Naive thymus-derived CD4-positive, alpha-beta T cell (primary cell): Measurements from ENCODE around the gene PCP4. TPM values are rescaled to one million over a fixed set of nuclear protein-coding genes. Genes with fewer than 3 reads are reported as not detected.

Experiments
- ATAC-seq: fragments of 150-1000 bp; cut with Tn5 transposase; 2 replicates; pipeline ENCODE4 v1.10.0; 2021; ENCODE audit warnings: mild to moderate bottlenecking, moderate library complexity
- CTCF ChIA-PET: fragments of 350-600 bp; sonication (Branson Sonifier 250); formaldehyde crosslinking; loops from one replicate; lab custom pipeline; 2021; ENCODE audit warnings: antibody characterized with exemption; lab: Charles Lee
- POLR2A ChIA-PET: fragments of 350-600 bp; sonication (Branson Sonifier 250); formaldehyde crosslinking; loops from one replicate; lab custom pipeline; 2021; ENCODE audit warnings: antibody characterized with exemption, inconsistent platforms; lab: Charles Lee
- DNase-seq, 9 donors: peaks; one replicate each; pipeline versions ENCODE4 v3.0.0 to v3.0.0-alpha.2; 2020 to 2022; ENCODE audit warnings: mixed read lengths in 1 of 9
- H3K27ac ChIP-seq: one replicate; pipeline ENCODE4 v1.7.0; 2013; ENCODE audit warnings: mild to moderate bottlenecking, low read depth, low read length, moderate library complexity
- H3K27me3 ChIP-seq, 2 donors: one replicate each; pipeline ENCODE4 v1.7.0; 2013; ENCODE audit warnings: low read length in 2 of 2, mild to moderate bottlenecking in 2 of 2, moderate library complexity in 2 of 2; ENCODE audit not compliant: control insufficient read depth in 2 of 2, insufficient read depth in 2 of 2
- H3K36me3 ChIP-seq, 3 experiments: 1 replicate in 2 of 3; 2 replicates in 1 of 3; pipeline ENCODE4 v1.7.0; 2013; ENCODE audit warnings: low read length in 3 of 3, mild to moderate bottlenecking in 3 of 3, moderate library complexity in 1 of 3; ENCODE audit not compliant: insufficient read depth in 3 of 3, control insufficient read depth in 2 of 3
- H3K4me1 ChIP-seq, 2 donors: one replicate each; pipeline ENCODE4 v1.7.0; 2013; ENCODE audit warnings: low read length in 2 of 2, mild to moderate bottlenecking in 2 of 2, moderate library complexity in 1 of 2; ENCODE audit not compliant: control insufficient read depth in 2 of 2, insufficient read depth in 2 of 2
- H3K4me3 ChIP-seq: 2 replicates; pipeline ENCODE4 v1.7.0; 2013; ENCODE audit warnings: mild to moderate bottlenecking, low read length
- H3K9me3 ChIP-seq, 3 experiments: 1 replicate in 2 of 3; 2 replicates in 1 of 3; pipeline ENCODE4 v1.7.0; 2013; ENCODE audit warnings: low read length in 3 of 3; ENCODE audit not compliant: control insufficient read depth in 2 of 3
- H3K27ac Mint-ChIP-seq, 9 donors: one replicate each; pipeline ENCODE4 v1.8.0; 2020 to 2022; ENCODE audit warnings: mixed read lengths in 9 of 9, mild to moderate bottlenecking in 8 of 9, moderate library complexity in 5 of 9, inconsistent platforms in 2 of 9
- H3K27me3 Mint-ChIP-seq, 5 donors: one replicate each; pipeline ENCODE4 v1.8.0; 2021 to 2022; ENCODE audit warnings: mixed read lengths in 5 of 5, mild to moderate bottlenecking in 1 of 5
- H3K36me3 Mint-ChIP-seq, 5 donors: one replicate each; pipeline ENCODE4 v1.8.0; 2020 to 2022; ENCODE audit warnings: mixed read lengths in 5 of 5, mild to moderate bottlenecking in 3 of 5, inconsistent platforms in 1 of 5
- H3K4me1 Mint-ChIP-seq, 7 donors: one replicate each; pipeline ENCODE4 v1.8.0; 2020 to 2022; ENCODE audit warnings: mixed read lengths in 7 of 7, mild to moderate bottlenecking in 3 of 7, inconsistent platforms in 1 of 7
- H3K4me3 Mint-ChIP-seq, 10 donors: one replicate each; pipeline ENCODE4 v1.8.0; 2020 to 2022; ENCODE audit warnings: mild to moderate bottlenecking in 10 of 10, mixed read lengths in 10 of 10, moderate library complexity in 6 of 10, inconsistent platforms in 2 of 10
- H3K9me3 Mint-ChIP-seq, 11 donors: one replicate each; pipeline ENCODE4 v1.8.0; 2020 to 2022; ENCODE audit warnings: mixed read lengths in 11 of 11, mild to moderate bottlenecking in 4 of 11, inconsistent platforms in 1 of 11, moderate library complexity in 1 of 11
- intact Hi-C, 2 donors: fragments of 100-400 bp; cut with micrococcal nuclease; formaldehyde crosslinking; loops; one replicate each; pipeline ENCODE4 v1.15.1; 2023
- polyA plus RNA-seq, 2 donors: library from polyadenylated mRNA; unstranded; fragments of 300-500 nt; fragmentation: Illumina TruSeq; gene quantifications; one replicate each; pipeline ENCODE4 v1.2.3, GENCODE V29; 2021
- total RNA-seq, 6 experiments: library from RNA in 5 of 6; stranded (reverse) in 5 of 6; gene quantifications; 1 replicate in 5 of 6; 2 replicates in 1 of 6; pipeline ENCODE4 v1.2.3 and lab custom pipeline; 2021 to 2026

Gene PCP4
- total and polyA plus RNA-seq, 7 experiments from 2014 or later, result not detected

- no peak for ATAC-seq
- Histone ChIP-seq H3K4me3 (no peak overlapping the region), H3K27me3 (no peaks in the 10 kb centered on the region), H3K4me1 (no peaks in the 10 kb centered on the region), H3K27ac (no peak overlapping the region), H3K36me3 (no peaks in the 10 kb centered on the region), H3K9me3 (no peaks in the 10 kb centered on the region)
- Mint-ChIP-seq H3K4me1 (no peaks in the 10 kb centered on the region), H3K9me3 (peaks cover 0 to 7% (median 2%) of the 10 kb centered on the region in 11 donors), H3K36me3 (no peaks in the 10 kb centered on the region), H3K27me3 (peaks cover 0 to 32% (median 0%) of the 10 kb centered on the region in 5 donors), H3K4me3 (no peak overlapping the region), H3K27ac (no peak overlapping the region)
- intact Hi-C loops, result no loop called here
- ChIA-PET CTCF (no interaction called here), POLR2A (interaction anchor here (0.7 kb wide), 1 partner anchor 639 kb away, joined by 3 read pairs; no protein-coding TSS in a partner anchor)
- no peak for DNase-seq
Observed at GRCh38 chr21:39927304-39927886, 60.2 kb downstream of the PCP4 start.

GRCh38 chr21:39932335-39932734 lies 65.1 kb downstream of the PCP4 start:
- H3K27me3 ChIP-seq, result no peaks in the 10 kb centered on the region
- H3K4me1 Mint-ChIP-seq, result no peaks in the 10 kb centered on the region
- H3K9me3 Mint-ChIP-seq, result peaks cover 0 to 9% (median 4%) of the 10 kb centered on the region in 11 donors
- no peak overlapping the region for H3K27ac ChIP-seq
- ATAC-seq, result no peak
- H3K27me3 Mint-ChIP-seq, result peaks cover 0 to 9% (median 0%) of the 10 kb centered on the region in 5 donors
- CTCF ChIA-PET, result no interaction called here
- no peaks in the 10 kb centered on the region for H3K36me3 Mint-ChIP-seq
- DNase-seq, result no peak
- no peaks in the 10 kb centered on the region for H3K36me3 ChIP-seq
- no peak overlapping the region for H3K4me3 Mint-ChIP-seq
- no peaks in the 10 kb centered on the region for H3K9me3 ChIP-seq
- no peaks in the 10 kb centered on the region for H3K4me1 ChIP-seq
- no peak overlapping the region for H3K4me3 ChIP-seq
- H3K27ac Mint-ChIP-seq, result no peak overlapping the region
- POLR2A ChIA-PET, result no interaction called here
- intact Hi-C loops, result no loop called here

GRCh38 chr21:39934895-39935294 lies 67.7 kb downstream of the PCP4 start:
- H3K27me3 Mint-ChIP-seq, result peaks cover 0 to 5% (median 0%) of the 10 kb centered on the region in 5 donors
- ATAC-seq (no peak), DNase-seq (no peak)
- H3K36me3 ChIP-seq, result no peaks in the 10 kb centered on the region
- CTCF ChIA-PET, result no interaction called here
- H3K4me1 Mint-ChIP-seq, result no peaks in the 10 kb centered on the region
- no peak overlapping the region for H3K4me3 Mint-ChIP-seq
- intact Hi-C loops, result no loop called here
- H3K9me3 ChIP-seq, result no peaks in the 10 kb centered on the region
- POLR2A ChIA-PET, result no interaction called here
- no peaks in the 10 kb centered on the region for H3K27me3 ChIP-seq
- H3K4me3 ChIP-seq, result no peak overlapping the region
- no peak overlapping the region for H3K27ac ChIP-seq
- no peaks in the 10 kb centered on the region for H3K4me1 ChIP-seq
- no peaks in the 10 kb centered on the region for H3K36me3 Mint-ChIP-seq
- peaks cover 0 to 11% (median 4%) of the 10 kb centered on the region in 11 donors for H3K9me3 Mint-ChIP-seq
- no peak overlapping the region for H3K27ac Mint-ChIP-seq

- H3K36me3 Mint-ChIP-seq, result no peaks in the 10 kb centered on the region
- H3K27me3 Mint-ChIP-seq, result no peaks in the 10 kb centered on the region
- H3K27ac Mint-ChIP-seq, result no peak overlapping the region
- ATAC-seq, result no peak
- peaks cover 0 to 11% (median 4%) of the 10 kb centered on the region in 11 donors for H3K9me3 Mint-ChIP-seq
- ChIA-PET POLR2A (no interaction called here), CTCF (no interaction called here)
- no peaks in the 10 kb centered on the region for H3K36me3 ChIP-seq
- no peak for DNase-seq
- H3K4me1 Mint-ChIP-seq, result no peaks in the 10 kb centered on the region
- no peak overlapping the region for H3K4me3 ChIP-seq
- no peak overlapping the region for H3K27ac ChIP-seq
- H3K4me3 Mint-ChIP-seq, result no peak overlapping the region
- intact Hi-C loops, result no loop called here
- H3K9me3 ChIP-seq, result no peaks in the 10 kb centered on the region
- H3K27me3 ChIP-seq, result no peaks in the 10 kb centered on the region
- H3K4me1 ChIP-seq, result no peaks in the 10 kb centered on the region
Observed at GRCh38 chr21:39935716-39936115, 68.5 kb downstream of the PCP4 start.

- Mint-ChIP-seq H3K27ac (no peak overlapping the region), H3K4me1 (no peaks in the 10 kb centered on the region), H3K9me3 (peaks cover 0 to 10% (median 0%) of the 10 kb centered on the region in 11 donors), H3K27me3 (peaks cover 0 to 4% (median 0%) of the 10 kb centered on the region in 5 donors), H3K4me3 (no peak overlapping the region), H3K36me3 (no peaks in the 10 kb centered on the region)
- H3K4me1 ChIP-seq, result no peaks in the 10 kb centered on the region
- H3K27me3 ChIP-seq, result no peaks in the 10 kb centered on the region
- ChIA-PET CTCF (no interaction called here), POLR2A (no interaction called here)
- no peak for DNase-seq
- no peak for ATAC-seq
- H3K4me3 ChIP-seq, result no peak overlapping the region
- H3K9me3 ChIP-seq, result no peaks in the 10 kb centered on the region
- no peak overlapping the region for H3K27ac ChIP-seq
- intact Hi-C loops, result no loop called here
- H3K36me3 ChIP-seq, result no peaks in the 10 kb centered on the region
Observed at GRCh38 chr21:39938086-39938625, 70.9 kb downstream of the PCP4 start.

GRCh38 chr21:39946199-39946598 lies 79.0 kb downstream of the PCP4 start:
- Mint-ChIP-seq H3K4me3 (no peak overlapping the region), H3K4me1 (no peaks in the 10 kb centered on the region), H3K9me3 (peaks cover 0 to 39% (median 12%) of the 10 kb centered on the region in 11 donors), H3K36me3 (peaks cover 0 to 3% (median 0%) of the 10 kb centered on the region in 5 donors), H3K27ac (no peak overlapping the region), H3K27me3 (peaks cover 0 to 9% (median 6%) of the 10 kb centered on the region in 5 donors)
- Histone ChIP-seq H3K4me3 (no peak overlapping the region), H3K9me3 (no peaks in the 10 kb centered on the region), H3K4me1 (no peaks in the 10 kb centered on the region), H3K36me3 (no peaks in the 10 kb centered on the region), H3K27ac (no peak overlapping the region), H3K27me3 (no peaks in the 10 kb centered on the region)
- ChIA-PET CTCF (interaction anchor here (0.6 kb wide), 1 partner anchor 237 kb away, joined by 3 read pairs; no protein-coding TSS in a partner anchor), POLR2A (no interaction called here)
- no peak for DNase-seq
- ATAC-seq, result no peak
- intact Hi-C loops, result no loop called here

- no peak for DNase-seq
- no peak overlapping the region for H3K27ac ChIP-seq
- Mint-ChIP-seq H3K9me3 (peaks cover 0 to 45% (median 13%) of the 10 kb centered on the region in 11 donors), H3K27ac (no peak overlapping the region), H3K4me1 (no peaks in the 10 kb centered on the region), H3K27me3 (peaks cover 0 to 13% (median 9%) of the 10 kb centered on the region in 5 donors), H3K4me3 (no peak overlapping the region), H3K36me3 (peaks cover 0 to 3% (median 0%) of the 10 kb centered on the region in 5 donors)
- intact Hi-C loops, result no loop called here
- no peaks in the 10 kb centered on the region for H3K36me3 ChIP-seq
- H3K27me3 ChIP-seq, result no peaks in the 10 kb centered on the region
- POLR2A ChIA-PET, result no interaction called here
- H3K4me1 ChIP-seq, result no peaks in the 10 kb centered on the region
- H3K4me3 ChIP-seq, result no peak overlapping the region
- CTCF ChIA-PET, result no interaction called here
- no peaks in the 10 kb centered on the region for H3K9me3 ChIP-seq
- no peak for ATAC-seq
Observed at GRCh38 chr21:39947031-39947430, 79.8 kb downstream of the PCP4 start.
